ENCODE data around the gene DLGAP1. TPM values are rescaled to one million over a fixed set of nuclear protein-coding genes. Genes with fewer than 3 reads are reported as not detected.

The DLGAP1 gene
- total RNA-seq, 1 experiment from 2014 or later = 23.2 TPM

DNA sequence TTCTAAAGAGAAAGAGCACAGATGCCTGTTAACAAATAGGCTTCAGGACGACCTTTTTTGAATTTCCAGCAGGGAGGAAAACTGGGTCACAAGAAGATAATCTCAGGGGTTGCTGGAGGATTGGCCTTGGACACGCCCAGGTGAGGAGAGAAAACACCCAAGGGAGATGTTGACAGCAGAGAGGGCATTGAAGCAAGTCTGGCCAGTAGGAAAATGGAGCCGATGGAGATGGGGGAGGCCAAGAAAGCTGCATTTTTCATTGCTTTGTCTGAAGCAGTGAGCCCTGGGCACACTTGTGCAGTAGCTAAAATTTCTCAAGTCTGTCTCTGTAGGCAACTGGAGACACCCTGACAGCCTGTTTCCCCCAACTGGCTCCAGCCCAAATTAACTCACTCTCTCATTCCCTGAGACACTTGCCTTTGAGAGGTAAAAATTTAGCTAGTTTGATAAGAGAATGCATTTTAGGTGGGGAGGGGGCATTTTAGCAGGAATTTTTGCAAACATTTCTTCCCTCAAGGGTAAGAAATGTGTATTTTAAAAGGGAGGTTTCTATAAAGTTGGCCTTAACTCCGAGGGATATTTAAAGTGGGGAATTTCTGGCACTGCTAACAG, 839.6 kb downstream of the DLGAP1 start:
- H3T11ph ChIP-seq (ENCODE audit: low read length) = no peak overlapping the region
- H2AK5ac ChIP-seq (ENCODE audit: insufficient read length, low read length) = no peak overlapping the region
- no peak overlapping the region for H4K91ac ChIP-seq (ENCODE audit: insufficient read length, low read depth, low read length)
- H3K27ac Mint-ChIP-seq = peak overlapping the region in 2 of 3 experiments; percentile 55 to 69; a peak in 4 of 7 replicates
- H4K5ac ChIP-seq (ENCODE audit: insufficient read length, low read depth, low read length) = no peak overlapping the region
- H2AFZ ChIP-seq (ENCODE audit: low read length) = no peak overlapping the region
- H3K14ac ChIP-seq (ENCODE audit: insufficient read depth, low read length) = no peak overlapping the region
- no peak overlapping the region for H3K4ac ChIP-seq (ENCODE audit: low read depth, low read length)
- H3K4me2 ChIP-seq (ENCODE audit: insufficient read depth, insufficient read length, low read length) = no peak overlapping the region
- H3K23ac ChIP-seq (ENCODE audit: insufficient read length, low read depth, low read length) = no peak overlapping the region
- no peak overlapping the region for H3K56ac ChIP-seq (ENCODE audit: insufficient read length, low read depth, low read length)
- no peak overlapping the region for H3K4me3 Mint-ChIP-seq
- H3K79me2 ChIP-seq (ENCODE audit: insufficient read depth, low read length) = no peaks in the 10 kb centered on the region
- no peaks in the 10 kb centered on the region; a peak in 2 of 7 replicates for H3K36me3 Mint-ChIP-seq (ENCODE audit: insufficient read depth in 1 of 3, low read depth in 3 of 3)
- no peak overlapping the region for H2BK5ac ChIP-seq (ENCODE audit: insufficient read length, low read length)
- peaks cover 1% of the 10 kb centered on the region; the same call in 1 of the 2 replicates for H3K27me3 Mint-ChIP-seq (ENCODE audit: low read depth)
- no peaks in the 10 kb centered on the region; a peak in 1 of 5 replicates for H3K9me3 Mint-ChIP-seq
- H4K8ac ChIP-seq (replicated peaks; ENCODE audit: insufficient read length, low read depth, low read length) = no peak overlapping the region
- peaks cover 22% of the 10 kb centered on the region in 2 experiments for H3K4me1 Mint-ChIP-seq
- H3K9ac ChIP-seq (ENCODE audit: extremely low read depth, insufficient read length, low read length) = no peak overlapping the region
- H4K20me1 ChIP-seq (ENCODE audit: control insufficient read depth, insufficient read depth, insufficient read length) = no peaks in the 10 kb centered on the region
- H3K4me1 ChIP-seq (ENCODE audit: insufficient read depth, low read length) = peaks cover 5% of the 10 kb centered on the region; the same call in 1 of the 2 replicates
- no peak for DNase-seq
- no peak overlapping the region for H3K27ac ChIP-seq (ENCODE audit: insufficient read length, low read depth, low read length)
- no peak overlapping the region for H2BK12ac ChIP-seq (ENCODE audit: insufficient read length, low read depth, low read length)
- no peaks in the 10 kb centered on the region for H3K9me3 ChIP-seq (ENCODE audit: control insufficient read depth, low read depth, low read length)
- no peak overlapping the region for H3K18ac ChIP-seq (ENCODE audit: insufficient read length, low read depth, low read length)
- no peak overlapping the region for H2BK120ac ChIP-seq (ENCODE audit: low read depth, low read length, poor library complexity, severe bottlenecking)
- no peak overlapping the region for H2BK15ac ChIP-seq (ENCODE audit: low read depth, low read length)
- no peaks in the 10 kb centered on the region for H3K23me2 ChIP-seq (ENCODE audit: insufficient read length, low read depth, low read length, poor library complexity, severe bottlenecking)
- WGBS (ENCODE audit: extremely low coverage, insufficient read length, low lambda C conversion rate) = no CpG with 5 or more reads among the region's 4 CpGs
- TF ChIP-seq, protein P1, sequence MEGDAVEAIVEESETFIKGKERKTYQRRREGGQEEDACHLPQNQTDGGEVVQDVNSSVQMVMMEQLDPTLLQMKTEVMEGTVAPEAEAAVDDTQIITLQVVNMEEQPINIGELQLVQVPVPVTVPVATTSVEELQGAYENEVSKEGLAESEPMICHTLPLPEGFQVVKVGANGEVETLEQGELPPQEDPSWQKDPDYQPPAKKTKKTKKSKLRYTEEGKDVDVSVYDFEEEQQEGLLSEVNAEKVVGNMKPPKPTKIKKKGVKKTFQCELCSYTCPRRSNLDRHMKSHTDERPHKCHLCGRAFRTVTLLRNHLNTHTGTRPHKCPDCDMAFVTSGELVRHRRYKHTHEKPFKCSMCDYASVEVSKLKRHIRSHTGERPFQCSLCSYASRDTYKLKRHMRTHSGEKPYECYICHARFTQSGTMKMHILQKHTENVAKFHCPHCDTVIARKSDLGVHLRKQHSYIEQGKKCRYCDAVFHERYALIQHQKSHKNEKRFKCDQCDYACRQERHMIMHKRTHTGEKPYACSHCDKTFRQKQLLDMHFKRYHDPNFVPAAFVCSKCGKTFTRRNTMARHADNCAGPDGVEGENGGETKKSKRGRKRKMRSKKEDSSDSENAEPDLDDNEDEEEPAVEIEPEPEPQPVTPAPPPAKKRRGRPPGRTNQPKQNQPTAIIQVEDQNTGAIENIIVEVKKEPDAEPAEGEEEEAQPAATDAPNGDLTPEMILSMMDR (conservative IDR thresholded peaks at IDR 0.05) = no peak
- no peak overlapping the region for H2BK20ac ChIP-seq (ENCODE audit: low read depth, low read length, poor library complexity, severe bottlenecking)
- no peaks in the 10 kb centered on the region for H3K79me1 ChIP-seq (ENCODE audit: insufficient read depth, low read depth, low read length, poor library complexity, severe bottlenecking)
- no peaks in the 10 kb centered on the region for H3K27me3 ChIP-seq (ENCODE audit: insufficient read depth, low read length)
